NOMO-1 treated with dmso at 0.1 percent for 144 hours (cell line): Measurements from ENCODE around the gene DCPS.
"Not testable (repeated sequence)": the region's sequence is repeated elsewhere in the genome, so short reads cannot be mapped to it uniquely, and the experiment has no call there.

ENCODE experiments used
- DNase-seq: peaks from one replicate; lab custom pipeline; 2025; ENCODE audit not compliant: unreplicated experiment; lab: John Stamatoyannopoulos, UW

Gene DCPS

GRCh38 chr11:126378763-126379162 lies 74.9 kb downstream of the DCPS start:
- no peak for DNase-seq

- DNase-seq = no peak
These were observed 77.0 kb downstream of the DCPS start for GRCh38 chr11:126380909-126381308.

- DNase-seq = not testable (repeated sequence)
These were observed 78.1 kb downstream of the DCPS start for GRCh38 chr11:126381960-126382359.

- DNase-seq = not testable (repeated sequence)
These were observed 78.8 kb downstream of the DCPS start for GRCh38 chr11:126382641-126383040.

GRCh38 chr11:126383339-126384335 lies 79.8 kb downstream of the DCPS start:
- DNase-seq = no peak

GRCh38 chr11:126384449-126385070 lies 80.7 kb downstream of the DCPS start:
- DNase-seq = no peak

- DNase-seq = no peak
These were observed 82.3 kb downstream of the DCPS start for GRCh38 chr11:126385991-126386728.

- peak; percentile 77 for DNase-seq
These were observed 82.8 kb downstream of the DCPS start for GRCh38 chr11:126386729-126387071.

GRCh38 chr11:126387857-126388256 lies 84.0 kb downstream of the DCPS start:
- DNase-seq = no peak

- no peak for DNase-seq
These were observed 86.5 kb downstream of the DCPS start for GRCh38 chr11:126390272-126390867.

- DNase-seq = no peak
These were observed 87.6 kb downstream of the DCPS start for GRCh38 chr11:126391286-126391954.

- DNase-seq = peak; percentile 30
These were observed 88.2 kb downstream of the DCPS start for GRCh38 chr11:126391970-126392632.

GRCh38 chr11:126392633-126393013 lies 88.8 kb downstream of the DCPS start:
- DNase-seq = peak; percentile 48

GRCh38 chr11:126393143-126393542 lies 89.3 kb downstream of the DCPS start:
- DNase-seq = no peak

GRCh38 chr11:126394036-126394435 lies 90.2 kb downstream of the DCPS start:
- no peak for DNase-seq

- DNase-seq = not testable (repeated sequence)
These were observed 90.8 kb downstream of the DCPS start for GRCh38 chr11:126394634-126395072.
